ENCODE results near the gene CGGBP1.
A peak's percentile ranks its signal among the peaks of the same experiment; 100 is the strongest.

Gene CGGBP1, protein sequence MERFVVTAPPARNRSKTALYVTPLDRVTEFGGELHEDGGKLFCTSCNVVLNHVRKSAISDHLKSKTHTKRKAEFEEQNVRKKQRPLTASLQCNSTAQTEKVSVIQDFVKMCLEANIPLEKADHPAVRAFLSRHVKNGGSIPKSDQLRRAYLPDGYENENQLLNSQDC

GRCh38 chr3:88058581-88059379 lies at the start of gene CGGBP1, which contains the start of gene ZNF654:
CGGBP1 (minus strand) TSS chr3:88059005; CDS start chr3:88055976, 3,029 bp downstream.
ZNF654 (plus strand) TSS chr3:88059255; CDS start chr3:88059320, 65 bp downstream.
- DNase-seq: peak; percentile 100

DNA sequence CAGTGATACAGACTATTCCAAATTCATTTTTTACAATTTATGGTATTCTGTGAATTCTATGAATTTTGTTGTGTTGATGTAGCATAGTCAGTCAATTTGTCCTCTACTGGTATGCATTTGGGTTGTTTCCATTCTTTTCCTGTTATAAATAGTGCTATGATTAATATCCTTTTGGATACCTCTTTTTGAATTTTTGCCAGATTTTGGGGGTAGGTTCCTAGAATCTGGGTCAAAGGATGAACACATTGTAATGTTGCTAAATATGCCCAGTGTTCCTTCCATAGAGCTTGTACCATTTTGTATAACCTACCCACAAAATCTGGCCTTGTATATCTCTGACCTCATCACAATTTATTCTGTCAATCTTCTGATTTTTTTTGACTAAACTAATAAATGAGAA lies 46.5 kb upstream of the CGGBP1 start:
- no peak for DNase-seq

GRCh38 chr3:88101142-88101541 lies 42.3 kb upstream of the CGGBP1 start:
- DNase-seq: no peak

DNA sequence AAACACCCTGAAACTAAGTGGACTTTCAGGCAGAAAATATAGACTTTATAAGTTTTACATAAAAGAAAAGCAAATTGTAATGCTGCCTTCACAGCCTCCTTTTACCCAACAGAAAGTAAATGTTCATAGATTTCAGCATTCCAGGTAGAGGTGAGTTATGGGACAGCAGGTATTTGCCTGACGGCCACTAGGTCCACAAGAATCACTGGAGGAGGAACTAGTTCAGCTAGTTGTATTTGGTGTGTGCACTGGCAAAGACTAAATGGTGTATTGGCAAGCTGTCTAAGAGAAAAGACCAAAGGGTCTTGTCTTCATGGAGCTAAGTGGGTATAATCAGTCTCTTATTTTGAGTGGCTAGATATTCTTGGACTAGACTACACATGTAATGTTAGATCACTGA lies 34.5 kb upstream of the CGGBP1 start:
- no peak for DNase-seq

DNA sequence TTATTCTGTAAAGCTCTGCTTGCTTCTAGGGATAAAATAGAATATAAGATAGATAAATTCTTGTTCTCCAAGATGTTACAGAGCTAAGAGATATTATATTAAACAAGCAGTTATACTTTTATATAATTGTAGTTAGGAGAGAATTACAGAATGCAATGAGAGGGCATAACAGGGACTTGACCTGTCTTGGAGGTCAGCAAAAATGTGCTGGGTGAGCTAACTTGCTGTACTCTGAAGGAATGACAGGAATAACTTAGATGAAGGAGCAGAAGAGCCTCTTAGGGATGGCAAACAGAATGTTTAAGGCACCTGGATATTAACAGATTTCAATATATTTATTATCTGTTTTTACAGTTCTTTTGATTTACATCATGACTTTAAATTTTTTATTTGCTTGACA lies 33.5 kb upstream of the CGGBP1 start:
- no peak for DNase-seq

DNA sequence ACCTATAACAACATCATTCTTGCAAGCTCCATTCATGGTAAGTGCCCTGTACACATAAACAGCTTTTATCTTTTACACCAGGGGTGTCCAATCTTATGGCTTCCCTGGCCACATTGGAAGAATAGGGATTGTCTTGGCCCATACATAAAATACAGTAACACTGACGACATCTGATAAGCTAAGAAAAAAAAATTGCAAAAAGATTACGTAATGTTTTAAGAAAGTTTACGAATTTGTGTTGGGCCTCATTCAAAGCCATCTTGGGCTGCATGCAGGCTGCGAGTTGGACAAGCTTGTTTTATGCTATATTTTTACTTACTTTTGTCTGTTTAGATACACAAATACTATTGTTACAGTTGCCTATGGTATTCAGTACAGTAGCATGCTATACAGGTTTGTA lies 31.9 kb upstream of the CGGBP1 start:
- no peak for DNase-seq

GRCh38 chr3:88084097-88084501 lies 25.3 kb upstream of the CGGBP1 start:
- DNase-seq: no peak

DNA sequence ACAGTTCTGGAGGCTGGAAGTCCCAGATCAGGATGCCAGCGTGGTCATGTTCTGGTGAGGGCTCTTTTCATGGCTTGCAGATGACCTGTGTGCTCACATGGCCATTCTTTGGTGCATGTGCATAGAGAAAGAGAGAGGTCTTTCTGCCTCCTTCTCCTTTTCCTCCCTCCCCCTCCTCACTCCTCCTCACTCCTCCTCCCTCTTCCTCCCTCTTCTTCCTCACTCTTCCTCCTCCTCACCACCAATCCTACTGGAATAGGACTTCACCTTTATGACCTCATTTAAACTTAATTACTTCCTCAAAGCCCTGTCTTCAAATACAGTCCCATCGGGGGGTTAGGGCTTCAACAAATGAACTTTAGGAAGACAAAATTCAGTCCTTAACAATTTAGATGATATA lies 24.0 kb upstream of the CGGBP1 start:
- DNase-seq: no peak

- DNase-seq: no peak
Measured at GRCh38 chr3:88078932-88079331, 20.1 kb upstream of the CGGBP1 start.

GRCh38 chr3:88076712-88077111 lies 17.9 kb upstream of the CGGBP1 start:
- DNase-seq: no peak

GRCh38 chr3:88075497-88075896 lies 16.7 kb upstream of the CGGBP1 start:
- no peak for DNase-seq

DNA sequence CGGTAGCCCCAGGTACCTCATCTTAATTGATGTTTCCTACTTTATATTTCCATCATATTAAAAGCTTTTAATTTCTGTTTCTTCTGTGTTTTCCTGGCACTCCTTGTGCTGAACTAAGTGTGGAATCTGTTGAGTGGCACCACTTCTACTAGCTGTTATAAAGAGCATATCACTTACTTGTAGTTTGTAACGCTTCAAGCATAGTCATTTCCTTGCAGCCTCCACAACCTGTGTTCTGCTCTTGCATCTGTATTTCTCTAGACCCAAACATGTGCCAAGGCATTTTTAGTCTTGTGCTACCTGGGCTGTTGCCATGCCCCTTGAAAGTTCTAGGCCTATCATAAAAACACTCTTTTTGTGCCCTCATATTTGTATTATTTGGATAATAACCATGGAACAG lies 16.3 kb upstream of the CGGBP1 start:
- DNase-seq: no peak

- DNase-seq: no peak
Measured at GRCh38 chr3:88061746-88062145, 2.9 kb upstream of the CGGBP1 start.

DNA sequence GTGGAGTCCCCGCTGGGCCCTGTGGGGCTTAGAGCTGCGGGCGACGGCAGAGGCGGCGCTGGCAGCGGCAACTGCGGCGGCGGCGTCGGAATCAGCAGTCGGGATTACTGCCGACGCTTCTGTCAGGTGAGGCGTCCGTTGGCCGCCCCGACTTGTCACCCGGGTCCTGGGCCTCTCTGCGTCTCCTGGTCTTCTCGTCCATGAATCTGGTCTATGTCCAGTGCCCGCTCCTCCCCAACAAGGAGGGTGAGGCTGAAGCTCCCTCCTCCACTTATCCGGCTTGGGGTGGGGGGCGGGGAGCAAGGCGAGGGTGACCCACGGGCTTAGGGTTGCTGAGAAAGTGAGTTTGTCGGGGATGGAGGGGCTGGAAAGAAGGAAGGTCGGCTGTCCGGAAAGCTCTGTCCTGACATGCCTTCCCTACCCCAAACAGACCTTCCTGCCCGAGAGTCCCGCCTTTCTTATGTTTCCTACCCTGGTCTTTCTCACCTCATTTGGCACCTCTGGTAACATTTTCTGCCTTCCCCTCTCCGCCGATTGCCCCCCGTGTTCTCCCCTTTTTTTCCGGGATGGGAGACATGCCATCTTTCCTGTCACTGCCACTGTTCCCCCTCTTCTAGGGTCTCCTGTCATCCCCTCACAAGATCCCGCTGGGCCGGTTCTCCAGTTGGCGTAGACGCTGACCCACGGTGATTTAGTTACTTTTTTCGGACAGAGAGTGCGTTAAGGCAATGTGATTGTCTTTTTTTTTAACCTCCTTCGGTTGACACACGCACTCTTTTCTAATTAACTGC lies 770 bp upstream of the CGGBP1 start:
- DNase-seq: no peak

GRCh38 chr3:88058306-88058580 lies 562 bp downstream of the CGGBP1 start:
- no peak for DNase-seq

DNA sequence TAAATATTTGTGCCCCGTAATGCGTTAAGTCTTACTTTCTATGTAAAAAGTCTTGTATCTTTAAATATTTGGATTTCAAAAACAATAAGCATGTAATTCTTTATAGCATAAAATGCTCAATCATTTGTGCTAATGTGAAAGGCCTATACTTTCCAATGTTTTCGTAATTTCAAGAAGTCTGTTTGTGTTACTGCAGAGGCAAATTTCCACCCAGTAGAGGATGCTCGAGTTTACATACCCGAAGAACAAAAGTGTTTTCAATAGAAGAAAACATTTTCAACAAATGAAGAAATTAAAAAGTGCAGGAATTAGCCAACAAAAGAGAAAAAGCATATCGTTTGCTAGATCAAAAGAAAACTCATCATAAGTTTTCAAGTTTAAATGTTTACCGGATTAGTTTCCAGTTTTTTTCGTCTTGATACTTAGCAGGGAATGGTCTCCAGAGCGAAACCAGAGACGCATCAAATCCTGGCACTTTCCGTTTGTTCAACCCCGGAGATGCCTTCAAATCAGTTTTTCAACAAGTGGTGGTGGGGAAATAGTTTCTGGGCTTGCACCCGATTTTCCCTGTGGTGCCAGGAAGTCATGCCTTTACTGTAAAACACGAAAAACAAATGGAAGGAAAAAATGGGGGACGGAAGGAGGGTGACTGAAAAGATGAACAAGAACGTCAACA lies 1.0 kb downstream of the CGGBP1 start:
- no peak for DNase-seq

GRCh38 chr3:88046766-88047165 lies 12.0 kb downstream of the CGGBP1 start:
- DNase-seq: no peak

GRCh38 chr3:88044411-88044810 lies 14.4 kb downstream of the CGGBP1 start:
- no peak for DNase-seq

DNA sequence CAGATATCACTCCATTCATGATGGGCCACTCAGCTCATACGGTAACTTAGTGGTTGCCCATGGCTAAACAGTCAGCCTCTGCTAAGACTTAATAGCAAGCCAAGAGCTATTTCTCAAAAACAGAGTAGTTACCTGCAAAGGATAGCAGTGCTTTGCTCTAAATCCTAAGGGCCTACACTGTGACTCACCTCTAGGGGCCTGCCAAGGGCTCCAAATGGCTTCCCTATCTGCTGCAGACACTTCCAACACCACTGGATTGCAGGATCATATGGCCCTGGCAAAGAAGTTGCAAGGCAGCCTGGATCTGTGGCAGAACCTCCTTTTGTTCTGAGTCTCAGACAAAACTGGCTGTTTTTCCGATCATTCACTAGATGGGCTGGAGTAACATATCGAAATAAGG lies 17.8 kb downstream of the CGGBP1 start:
- no peak for DNase-seq

- DNase-seq: no peak
Measured at GRCh38 chr3:88040529-88040928, 18.3 kb downstream of the CGGBP1 start.

DNA sequence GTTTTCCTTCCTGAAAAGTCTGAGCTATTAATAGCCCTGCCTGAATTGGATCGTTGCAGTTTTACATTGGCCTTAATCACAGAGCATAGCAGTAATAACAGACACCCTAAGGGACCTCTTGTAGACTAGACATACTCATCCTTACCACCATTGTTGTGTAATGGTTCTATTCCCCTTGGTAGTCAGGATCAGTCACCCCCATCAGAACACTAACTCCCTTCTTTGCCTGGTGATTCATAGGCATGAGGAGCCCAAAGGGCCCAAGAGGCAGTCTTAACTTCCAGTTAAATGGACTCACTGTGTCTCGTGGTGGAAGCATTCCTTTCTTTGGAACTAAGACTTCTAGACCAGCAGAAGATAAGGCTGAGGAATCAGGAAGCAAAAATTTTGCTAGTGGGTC lies 20.2 kb downstream of the CGGBP1 start:
- DNase-seq: no peak

- DNase-seq: no peak
Measured at GRCh38 chr3:88036221-88036620, 22.6 kb downstream of the CGGBP1 start.

- no peak for DNase-seq
Measured at GRCh38 chr3:88034491-88035275, 24.1 kb downstream of the CGGBP1 start.
